Activated CD4-positive, alpha-beta T cell treated with anti-CD3 and anti-CD28 coated beads, Interleukin-2, amount 50 U/mL, for 48 hours (primary cell): ENCODE data around the gene VEZF1.
A peak's percentile ranks its signal among the peaks of the same experiment; 100 is the strongest.
"Not testable (repeated sequence)": the region's sequence is repeated elsewhere in the genome, so short reads cannot be mapped to it uniquely, and the experiment has no call there.

ENCODE experiments used
- DNase-seq, 2 experiments: peaks; one replicate each; pipeline ENCODE4 v3.0.0-alpha.2; 2020

Gene VEZF1

DNA sequence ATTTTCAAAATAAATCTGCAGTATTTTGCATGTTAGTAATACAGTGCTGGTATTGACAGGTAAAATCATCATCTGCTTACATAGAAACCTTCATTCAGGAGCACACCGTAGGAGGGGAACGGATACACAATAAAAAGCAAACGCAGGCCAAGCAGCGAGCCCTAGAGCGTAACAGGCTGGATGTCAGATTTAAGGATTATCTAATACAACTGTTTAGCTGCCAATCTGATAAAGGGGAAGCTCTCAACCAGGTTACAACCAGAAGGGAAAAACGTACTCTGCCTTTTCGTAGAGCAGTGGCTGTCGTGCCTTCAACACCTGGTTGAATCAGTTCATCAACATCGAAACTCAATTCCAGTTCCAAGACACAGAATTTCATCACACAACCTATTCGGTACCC lies 16.5 kb downstream of the VEZF1 start:
- no peak for DNase-seq

DNA sequence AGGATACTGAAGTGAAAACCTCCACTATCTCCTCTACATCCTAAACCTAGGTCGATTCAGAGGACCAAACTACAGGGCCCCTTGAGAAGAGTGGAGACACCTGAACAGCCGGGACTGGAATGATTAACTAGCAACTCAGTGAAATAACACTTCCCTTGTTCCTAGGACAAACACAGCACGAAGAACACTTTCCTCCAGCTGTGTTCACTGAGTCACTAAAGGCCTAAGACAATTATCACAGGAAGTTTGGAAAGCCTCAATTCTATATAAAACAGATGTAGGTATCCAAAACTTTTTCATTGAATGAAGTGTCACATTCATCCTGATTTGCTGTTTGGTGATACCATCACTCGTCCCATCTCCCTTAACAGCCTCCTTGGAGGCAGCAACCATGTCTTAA lies 17.3 kb downstream of the VEZF1 start:
- DNase-seq, result no peak

DNA sequence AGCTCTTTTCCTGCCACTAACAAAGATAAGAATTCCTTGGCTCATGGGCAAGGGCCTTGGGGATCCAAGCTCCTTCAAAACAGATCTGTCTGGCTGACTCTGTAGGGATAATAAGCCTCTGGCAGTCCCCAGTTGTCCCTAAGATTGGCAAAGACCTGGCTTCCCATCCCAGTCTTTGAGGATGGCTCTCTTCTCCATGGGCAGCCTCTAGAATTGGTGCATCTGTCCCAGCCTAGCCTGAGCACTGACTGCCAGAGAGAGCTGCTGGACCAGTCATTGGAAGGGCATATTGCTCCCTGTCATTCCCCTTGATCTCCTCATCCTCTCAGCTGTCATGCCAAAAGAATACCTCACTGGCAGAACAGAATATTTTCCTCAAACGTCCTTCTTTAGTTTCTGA lies 19.6 kb downstream of the VEZF1 start:
- DNase-seq, result no peak

DNA sequence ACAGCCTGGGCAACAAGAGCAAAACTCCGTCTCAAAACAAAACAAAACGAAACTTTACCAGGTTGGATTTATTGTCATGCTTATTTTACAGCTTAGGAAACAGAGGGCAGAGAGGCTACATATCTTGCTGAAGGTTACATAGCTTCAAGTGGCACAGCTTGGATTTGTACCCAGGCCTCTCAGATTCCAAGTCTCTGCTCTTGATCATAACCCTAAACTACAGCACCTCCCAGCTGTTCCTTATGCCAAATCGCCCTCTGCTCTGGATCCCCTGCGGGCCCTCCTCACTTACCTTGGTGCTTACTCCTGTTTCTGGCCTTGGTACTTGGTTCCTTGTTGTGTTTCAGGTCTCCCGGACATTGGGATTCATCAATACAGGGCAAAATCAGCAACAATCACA lies 21.2 kb downstream of the VEZF1 start:
- no peak for DNase-seq

DNA sequence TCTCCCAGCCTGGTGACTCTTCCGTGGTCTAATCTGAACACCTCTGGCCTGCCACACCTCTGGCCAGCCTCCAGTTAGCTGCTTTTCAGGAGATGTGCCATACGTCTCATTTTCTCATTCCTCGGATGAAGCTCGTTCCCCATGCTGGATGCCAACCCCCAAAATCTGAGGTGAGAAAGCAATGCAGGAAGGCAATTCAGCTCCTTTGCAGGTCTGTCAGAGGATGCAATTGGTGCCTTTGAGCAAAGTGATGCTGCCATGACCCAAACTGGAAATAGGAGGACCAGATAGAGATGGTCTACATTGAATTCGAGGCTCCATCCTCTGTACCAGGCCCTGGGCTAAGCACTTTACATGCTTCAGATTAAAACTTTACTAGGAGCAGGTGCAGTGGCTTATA lies 21.8 kb downstream of the VEZF1 start:
- no peak for DNase-seq

DNA sequence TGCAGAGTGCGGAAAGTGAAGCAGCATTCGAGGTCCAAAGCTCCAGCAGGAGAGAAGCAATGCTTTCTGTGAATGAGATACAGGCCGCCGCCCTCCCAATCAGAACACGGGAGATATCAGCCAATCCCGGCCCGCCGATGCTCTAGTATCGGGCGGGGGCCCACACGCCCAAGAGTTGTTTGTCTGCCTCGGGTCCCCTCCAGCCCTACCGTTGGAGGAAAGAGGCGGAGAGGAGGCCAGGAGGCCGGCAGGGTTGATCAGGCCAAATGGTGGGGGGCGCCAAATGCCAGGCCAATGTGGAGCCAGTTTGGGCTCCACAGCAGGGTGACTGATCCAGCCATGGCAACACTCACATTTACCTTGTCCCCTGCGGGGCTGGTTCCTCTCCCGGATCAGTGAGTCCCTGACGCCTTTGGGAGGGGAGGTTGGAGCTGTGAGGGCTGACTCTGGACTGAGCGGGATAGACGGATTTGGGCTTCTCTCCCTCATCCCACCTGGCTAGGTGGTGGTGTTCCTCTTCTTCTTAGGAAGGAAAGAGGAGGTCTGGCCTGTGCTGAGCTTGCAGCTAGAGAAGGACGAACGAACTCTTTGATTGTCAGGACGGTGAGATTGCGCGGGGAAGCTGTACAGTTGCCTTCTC lies 22.4 kb downstream of the VEZF1 start:
- DNase-seq, result no peak

DNA sequence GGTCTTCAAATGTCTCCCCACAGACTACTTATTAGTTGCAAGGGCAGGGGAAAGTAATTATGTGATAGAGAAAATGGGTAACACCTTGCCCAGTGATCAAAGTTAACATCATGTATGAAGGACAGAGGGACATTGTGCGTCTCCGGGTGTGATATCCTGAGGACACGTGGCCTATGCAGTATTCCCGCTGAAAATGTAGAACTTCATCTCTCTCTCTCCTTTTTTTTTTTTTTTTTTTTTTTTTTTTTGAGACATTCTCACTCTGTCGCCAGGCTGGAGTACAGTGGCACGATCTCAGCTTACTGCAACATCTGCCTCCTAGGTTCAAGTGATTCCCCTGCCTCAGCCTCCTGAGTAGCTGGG lies 24.9 kb downstream of the VEZF1 start:
- no peak for DNase-seq

DNA sequence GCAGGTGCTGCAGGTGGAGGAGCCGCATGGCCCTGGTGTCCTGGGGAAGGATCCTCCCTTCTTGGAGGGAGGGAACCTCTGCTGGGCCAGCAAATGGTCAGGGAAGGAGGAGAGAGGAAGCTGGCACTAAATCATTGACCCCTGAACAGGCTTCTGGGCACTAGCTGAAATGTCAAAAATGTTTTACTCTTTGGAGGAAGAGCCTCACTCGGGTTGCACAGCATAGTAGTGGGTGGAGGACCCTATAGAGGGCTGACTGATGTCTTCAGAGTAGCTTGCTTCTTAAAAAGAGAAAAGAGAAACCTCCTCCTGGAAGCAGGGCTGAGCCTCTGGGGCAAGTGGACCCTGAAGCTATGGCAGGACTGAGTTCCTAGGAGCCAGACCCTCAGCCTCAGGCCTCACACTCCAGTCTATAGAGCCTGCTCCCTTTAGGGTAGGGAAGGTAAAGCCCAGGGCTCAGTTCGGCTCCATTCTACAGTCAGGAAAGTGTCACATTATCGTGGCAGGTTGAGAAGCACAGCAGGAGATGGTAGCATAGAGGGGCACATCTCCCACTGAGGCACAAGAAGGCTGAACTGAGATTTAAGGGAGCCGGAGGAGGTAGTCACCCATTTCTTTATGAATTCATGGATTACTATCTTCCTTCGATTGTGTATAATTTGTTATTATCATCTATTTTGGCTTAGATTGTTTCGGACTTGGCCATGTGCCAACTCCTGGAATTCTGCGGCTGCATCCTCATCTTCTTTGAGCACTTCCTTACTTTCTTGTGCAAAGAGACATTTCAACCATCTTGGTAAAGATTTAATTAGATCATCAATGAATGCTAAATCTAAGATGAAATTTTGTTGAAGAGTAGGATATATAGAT lies 25.5 kb downstream of the VEZF1 start:
- no peak for DNase-seq

DNA sequence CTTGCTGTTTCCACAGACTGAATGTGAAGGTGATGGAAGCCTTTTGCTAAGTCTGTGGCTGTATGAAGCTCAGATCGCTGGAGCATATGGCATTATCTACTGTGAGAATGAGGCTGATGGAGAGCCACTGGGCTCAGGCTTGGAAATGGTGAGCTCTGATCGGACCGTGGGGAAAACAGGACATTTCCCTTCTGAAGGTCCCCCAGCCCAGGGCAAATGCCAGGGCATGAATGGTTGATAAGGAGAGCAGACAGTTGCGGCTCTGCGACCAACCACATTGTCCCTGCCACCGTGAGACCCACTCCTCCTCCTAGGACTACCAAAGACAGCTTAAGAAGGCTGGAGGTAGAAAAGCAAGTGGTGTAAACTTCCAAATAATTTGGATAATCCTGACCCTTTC lies 28.1 kb downstream of the VEZF1 start:
- DNase-seq, result no peak

DNA sequence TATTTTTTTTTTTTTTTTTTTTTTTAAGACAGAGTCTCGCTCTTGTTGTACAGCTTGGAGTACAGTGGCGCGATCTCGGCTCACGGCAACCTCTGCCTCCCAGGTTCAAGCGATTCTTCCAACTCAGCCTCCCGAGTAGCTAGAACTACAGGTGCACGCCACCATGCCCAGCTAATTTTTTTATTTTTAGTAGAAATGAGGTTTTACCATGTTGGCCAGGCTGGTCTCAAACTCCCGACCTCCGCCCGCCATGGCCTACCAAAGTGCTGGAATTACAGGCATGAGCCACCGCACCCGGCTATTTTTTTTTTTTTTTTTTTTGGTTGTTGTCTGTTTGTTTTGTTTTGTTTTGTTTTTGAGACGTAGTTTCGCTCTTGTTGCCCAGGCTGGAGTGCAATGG lies 29.7 kb downstream of the VEZF1 start:
- DNase-seq, result not testable (repeated sequence)

DNA sequence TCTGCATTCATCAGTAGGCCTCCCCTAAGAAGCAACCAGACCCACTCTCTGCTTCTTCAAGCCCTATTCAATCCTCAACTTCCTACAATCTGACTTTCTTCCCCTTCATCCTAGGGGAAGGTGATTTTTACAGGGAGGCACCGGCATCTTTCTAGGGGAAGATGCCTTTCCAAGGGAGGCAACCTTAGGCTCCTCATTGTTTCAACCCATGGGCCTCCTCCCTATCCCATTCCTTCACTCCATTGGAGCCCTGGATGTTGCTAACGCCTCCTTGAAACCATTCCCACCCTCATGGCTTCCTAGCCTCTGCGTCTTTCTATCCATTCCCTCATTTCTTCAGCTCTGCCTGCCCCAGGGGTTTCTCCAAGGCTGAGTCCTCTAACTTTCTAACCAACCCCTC lies 30.2 kb downstream of the VEZF1 start:
- DNase-seq, result no peak

DNA sequence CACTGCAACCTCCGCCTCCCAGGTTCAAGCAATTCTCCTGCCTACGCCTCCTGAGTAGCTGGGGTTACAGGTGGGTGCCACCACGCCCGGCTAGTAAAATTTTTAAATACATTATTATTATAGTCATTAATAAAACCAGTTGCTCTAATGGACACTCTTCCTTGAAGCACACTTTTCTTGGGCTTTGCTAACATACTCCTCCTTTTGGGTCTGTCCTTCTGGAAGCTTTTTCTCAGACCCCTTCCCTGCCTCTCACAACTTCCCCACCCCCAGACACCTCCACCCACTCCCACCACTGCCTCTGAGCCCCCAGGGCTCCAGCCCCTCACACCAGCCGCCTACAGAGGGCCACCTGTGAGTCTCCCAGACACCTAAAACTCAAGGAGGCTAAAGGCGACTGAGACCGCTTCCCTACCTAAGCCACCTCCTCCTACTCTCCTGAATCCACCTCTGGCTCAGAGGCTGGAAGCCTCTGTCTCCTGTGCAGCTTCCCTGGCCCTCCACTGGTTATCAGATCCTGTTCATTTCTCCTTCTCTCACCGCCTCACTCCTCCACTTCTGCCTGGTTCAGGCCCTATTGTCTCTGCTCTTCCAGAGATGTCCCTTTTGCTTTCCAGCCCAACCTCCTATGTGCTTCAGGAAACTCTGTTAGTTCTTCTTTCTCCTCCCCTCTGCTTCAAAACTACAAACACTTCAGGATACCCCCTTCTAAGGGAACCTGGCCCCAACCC lies 30.8 kb downstream of the VEZF1 start:
- DNase-seq, result no peak

DNA sequence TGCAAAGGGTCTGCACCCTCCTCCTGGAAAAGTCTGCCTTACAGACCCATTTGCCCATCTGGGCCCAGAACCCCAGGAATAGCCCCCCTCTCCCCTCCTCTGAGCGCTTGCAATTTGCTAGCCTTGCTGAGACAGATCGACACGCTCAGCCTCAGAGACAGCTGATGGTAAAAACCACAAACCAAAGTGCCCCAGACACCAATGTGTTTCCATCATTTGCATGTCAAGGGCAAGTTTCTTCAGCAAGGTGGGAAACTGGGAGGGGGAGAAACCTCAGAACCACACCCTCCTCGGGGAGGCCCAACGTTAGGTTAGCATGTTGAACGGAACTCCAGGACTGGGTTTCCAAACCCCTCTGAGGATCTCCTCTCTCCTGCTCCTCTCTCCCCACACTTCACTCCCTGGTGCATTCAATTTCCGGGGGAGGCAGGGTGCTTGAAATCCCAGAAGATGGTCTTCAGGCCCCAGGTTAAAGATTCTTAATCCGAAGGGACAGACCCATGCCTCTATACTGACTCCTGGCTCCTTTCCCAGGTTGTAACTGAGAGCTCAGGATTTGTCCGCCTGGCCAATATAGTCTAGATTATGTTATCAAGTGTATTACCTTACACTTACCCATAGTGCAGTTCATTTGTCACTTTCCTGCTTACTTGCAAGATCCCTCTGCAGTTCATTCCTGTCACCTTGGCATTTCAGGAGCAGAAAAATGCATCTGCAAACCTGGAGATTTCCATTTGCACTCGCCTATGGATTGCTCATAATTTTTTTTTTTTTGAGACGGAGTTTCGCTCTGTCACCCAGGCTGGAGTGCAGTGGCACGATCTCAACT lies 31.5 kb downstream of the VEZF1 start:
- DNase-seq, result peak; percentile 32 to 50

DNA sequence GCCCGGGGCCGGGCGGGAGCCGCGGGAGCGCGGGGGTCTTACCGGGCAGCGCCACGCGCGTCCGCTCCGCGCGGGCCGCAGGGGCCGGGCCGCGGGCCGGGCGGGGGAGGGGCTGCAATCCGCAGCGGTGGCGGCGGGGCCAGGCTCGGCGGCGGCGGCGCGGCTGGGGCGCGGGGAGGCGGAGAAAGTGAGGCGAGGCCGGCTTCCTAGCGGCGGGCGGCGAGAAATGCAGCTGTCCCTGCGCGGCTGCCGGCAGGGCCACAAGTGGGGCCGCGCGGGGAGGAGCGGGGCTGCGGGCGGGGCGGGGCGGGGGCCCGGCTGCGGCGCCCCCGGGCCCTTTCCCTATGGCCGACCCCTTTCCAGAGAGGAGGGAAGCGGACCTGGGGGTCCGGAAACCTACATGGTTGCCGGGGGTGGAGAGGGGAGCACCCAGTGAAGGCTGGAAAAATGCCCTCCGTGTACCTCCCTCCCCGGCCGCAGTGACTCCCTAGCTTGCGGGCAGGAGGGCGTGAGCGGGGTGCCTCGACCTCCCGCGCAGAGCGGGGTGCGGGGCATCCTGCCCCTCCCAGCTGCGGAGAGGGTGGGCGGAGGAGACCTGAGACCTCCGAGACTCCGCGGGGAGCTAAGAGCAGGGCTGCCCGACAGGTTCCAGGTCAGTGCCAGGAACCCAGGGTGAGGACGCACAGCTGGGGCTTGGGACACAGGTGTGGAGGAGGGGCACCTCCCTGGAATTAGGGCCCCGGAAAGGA lies 32.7 kb downstream of the VEZF1 start, which contains the start of gene CUEDC1:
Gene CUEDC1, minus strand, starts transcription at position 230 of the 749 bp plus-strand sequence. CDS start 69,848 bp downstream, outside the sequence.
- DNase-seq, result peak; percentile 64 to 74

DNA sequence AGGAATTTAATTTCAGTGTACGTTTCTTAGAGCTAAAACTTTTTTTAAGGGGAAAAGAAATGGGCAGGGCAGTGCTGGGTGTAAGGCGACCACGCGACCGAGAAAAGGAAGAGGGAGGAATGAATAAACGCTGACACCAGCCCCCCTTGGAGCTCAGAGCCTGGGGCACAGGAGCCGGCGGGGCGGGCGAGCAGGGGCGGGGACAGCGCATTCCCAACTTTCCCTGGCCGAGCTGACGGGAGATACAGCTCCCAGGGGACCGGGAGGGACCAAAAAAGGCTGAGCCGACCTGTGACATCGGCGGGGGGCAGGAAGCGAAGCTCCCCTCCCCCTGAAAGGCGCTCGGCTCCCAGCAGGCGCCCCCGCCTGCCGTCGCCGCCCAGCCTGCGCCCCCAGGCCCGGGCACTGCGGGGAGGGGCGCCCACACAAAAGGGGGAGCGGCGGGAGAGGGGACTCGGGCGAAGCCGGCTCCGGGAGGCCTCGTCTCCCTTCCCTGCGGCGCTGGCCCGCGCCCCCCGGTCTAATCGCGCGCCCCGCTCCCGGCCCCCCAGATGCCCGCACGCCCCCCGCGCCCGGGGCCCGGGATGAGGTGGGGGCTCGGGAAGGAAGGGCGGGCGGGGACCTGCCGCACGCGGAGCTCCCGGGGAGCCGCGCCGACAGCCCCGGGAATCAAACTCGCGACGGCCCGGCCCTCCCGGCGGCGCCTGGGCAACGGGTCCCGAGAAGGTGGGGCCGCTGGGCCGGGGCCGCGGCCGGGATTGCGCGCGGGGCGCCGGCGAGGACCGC lies 33.5 kb downstream of the VEZF1 start:
- DNase-seq, result no peak

DNA sequence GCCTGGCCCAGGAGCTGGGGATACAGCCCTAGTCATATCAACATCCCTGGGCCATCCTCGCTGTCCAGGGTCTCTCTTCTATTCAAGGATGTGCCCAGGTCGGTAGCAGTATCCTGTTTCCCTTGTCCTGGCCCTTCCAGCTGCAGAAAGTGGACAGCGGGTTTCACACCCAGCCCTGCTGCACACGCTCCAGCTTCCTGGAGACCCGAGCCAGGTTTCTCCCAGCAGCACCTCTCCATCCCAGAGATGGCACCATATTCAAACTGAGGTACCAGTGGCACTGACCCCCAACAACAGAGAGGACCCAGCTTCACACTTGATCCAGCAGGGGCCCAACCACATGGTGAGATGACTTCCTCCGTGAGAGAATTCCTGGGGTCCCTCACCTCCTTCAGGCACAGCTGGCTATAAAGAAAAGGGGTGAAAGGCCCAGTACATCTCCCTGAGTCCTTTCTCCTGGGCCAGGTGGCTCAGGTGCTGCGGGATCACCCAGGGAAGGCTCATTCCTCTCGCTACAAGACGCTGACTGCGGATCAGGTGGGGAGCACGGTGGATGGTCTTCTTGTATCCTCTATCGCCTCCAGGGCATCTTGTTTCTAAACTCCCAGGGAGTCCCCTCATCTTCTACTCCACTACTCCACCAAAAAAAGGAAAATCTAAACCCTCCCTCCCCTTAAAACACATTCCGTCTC lies 34.2 kb downstream of the VEZF1 start:
- DNase-seq, result no peak

DNA sequence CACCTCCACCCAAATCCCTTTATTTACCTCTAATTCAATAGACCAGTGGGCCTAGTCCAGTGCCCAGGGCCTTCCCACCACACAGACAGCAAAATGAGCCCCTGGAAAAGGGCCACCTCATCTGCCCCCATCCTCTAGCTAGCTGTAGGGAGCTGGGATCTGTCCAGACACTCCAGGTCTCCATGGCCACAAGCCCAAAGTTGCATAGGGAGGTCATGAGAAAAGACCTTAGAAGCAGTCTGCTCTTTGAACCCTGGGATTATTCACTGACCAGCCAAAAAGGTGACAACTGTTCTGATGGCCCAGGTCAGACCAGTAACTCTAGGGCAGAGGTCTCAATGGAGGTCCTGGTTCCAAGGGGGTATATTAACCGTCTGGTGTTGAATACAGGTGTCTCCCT lies 34.8 kb downstream of the VEZF1 start:
- DNase-seq, result no peak

DNA sequence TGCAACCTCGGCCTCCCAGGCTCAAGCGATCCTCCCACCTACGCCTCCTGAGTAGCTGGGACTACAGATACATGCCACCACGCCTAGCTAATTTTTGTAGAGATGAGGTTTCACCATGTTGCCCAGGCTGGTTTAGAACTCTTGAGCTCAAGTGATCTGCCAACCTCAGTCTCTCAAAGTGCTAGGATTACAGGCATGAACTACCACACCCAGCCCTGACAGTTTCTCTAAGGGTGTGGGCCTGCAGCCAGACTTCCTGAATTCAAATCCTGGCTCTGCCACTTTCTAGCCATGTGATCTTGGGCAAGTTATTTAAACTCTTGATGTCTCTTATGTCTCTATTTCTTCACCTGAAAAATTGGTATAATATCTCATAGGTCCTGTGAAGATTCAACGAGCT lies 38.4 kb downstream of the VEZF1 start:
- DNase-seq, result no peak

DNA sequence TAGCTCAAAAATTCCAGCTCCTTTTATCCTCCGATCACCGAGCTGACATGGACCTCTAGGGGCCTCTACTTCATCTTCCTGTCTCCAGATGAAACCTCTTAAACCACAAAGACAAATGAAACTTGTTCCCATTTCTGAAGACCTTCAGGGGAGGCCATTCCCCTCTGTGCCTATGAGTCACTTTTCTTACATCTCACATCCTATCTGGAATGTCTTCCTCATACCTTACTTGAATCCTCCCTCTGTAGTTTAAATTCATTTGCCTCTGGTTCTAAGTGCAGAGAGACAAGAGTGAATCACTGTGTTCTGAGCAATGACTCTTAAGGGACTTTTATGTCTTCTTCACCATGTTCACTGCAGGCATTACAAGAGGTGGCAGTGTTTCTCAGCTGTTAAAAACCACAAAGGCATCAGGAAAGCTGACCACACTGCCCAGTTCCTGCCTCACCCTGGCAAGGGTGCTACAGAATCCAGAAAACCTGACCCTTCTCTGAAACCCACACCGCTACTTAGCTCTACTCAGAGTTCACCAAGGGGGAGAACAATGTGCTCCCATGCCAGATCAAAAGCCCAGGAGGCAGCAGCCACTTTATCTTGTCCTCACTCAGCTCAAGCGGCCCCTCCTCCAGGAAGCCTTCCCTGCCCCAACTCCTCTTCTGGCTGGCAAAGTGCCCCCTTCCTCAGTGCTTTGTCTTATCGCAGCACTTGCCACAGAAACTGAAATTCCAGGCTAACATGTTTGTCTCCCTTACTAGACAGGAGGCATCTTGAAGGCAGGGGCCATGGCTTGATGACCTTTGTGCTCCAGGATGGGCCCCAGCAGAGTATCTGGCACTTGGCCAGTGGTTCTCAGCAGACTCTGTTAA lies 39.3 kb downstream of the VEZF1 start:
- no peak for DNase-seq

DNA sequence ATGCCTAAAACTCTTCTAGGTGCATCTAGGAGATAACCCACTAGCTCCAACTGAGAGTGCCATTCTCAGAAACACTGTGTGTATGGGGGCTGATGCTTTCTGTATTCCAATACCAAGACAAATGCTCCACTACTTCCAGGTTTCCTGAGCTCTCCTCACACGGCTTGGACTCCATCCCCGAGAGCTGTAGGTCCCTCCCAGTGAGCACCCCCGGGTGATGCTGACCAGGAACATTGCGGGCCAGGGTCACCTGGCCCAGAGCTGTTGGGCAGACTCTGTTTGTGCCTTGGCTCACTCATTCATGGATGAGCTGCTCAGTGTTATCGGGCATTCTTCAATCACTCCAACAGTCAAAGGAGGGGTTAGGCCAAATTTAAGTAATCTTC lies 39.9 kb downstream of the VEZF1 start:
- DNase-seq, result no peak
